GM18951 (cell line): ENCODE data around the gene PEF1.

Source experiments
- POLR2A ChIP-seq: IDR thresholded peaks from 4 replicates; pipeline ENCODE4 v1.6.1; 2011; ENCODE audit warnings: mild to moderate bottlenecking; ENCODE audit not compliant: insufficient read length, insufficient read depth; ENCODE audit errors: extremely low read depth
- in situ Hi-C: fragments of 300-500 bp; cut with MboI; formaldehyde crosslinking; loops from one replicate; pipeline ENCODE4 v1.12.0; 2022; ENCODE audit warnings: low sequenced_read_pairs, mixed read lengths, inconsistent platforms; ENCODE audit not compliant: unreplicated experiment

Gene PEF1

DNA sequence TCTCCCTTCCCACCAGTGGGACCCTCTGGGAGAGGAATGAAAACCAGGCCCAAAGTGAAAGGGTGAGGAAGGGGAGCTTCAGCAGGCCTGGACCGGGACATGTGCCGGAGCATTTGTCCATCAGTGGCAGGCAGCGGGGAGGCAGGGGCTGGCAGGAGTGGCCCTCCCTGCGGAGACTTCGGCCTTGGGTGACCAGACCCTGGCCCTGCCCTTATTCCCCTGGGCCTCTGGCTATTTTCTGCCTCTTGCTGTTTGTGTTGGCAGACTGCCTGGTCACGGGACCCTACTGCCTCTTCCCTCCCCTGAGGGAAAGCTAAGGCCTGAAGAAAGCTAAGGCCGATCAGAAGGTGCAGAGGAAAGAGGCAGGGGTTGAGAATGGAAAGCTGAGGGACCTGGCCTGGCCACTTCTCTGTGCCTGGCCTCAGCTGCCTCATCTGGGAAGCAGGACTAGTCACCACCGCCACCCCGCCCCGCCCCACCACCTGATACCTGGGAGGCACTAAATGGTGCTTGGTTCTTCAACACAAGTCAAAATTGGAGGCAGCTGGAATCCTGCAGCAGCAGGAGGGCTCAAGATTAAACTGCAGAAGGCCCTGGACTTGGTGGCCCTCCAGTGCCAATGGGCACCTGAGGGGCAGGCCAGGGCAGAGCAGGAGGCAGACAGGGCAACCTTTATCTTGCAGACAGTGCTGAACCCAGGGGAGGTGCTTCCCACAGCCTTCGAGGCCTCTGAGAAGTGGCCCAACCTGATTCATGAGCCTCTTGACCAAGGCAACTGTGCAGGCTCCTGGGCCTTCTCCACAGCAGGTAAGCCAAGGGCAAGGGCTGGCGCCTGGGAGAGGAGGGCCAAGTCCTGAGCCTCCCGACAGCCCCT lies 60.4 kb downstream of the PEF1 start:
- TF ChIP-seq POLR2A, result no peak
- in situ Hi-C loops, result no loop called here

- in situ Hi-C loops, result no loop called here
- no peak for TF ChIP-seq POLR2A
Observed at GRCh38 chr1:31583082-31583994, 61.3 kb downstream of the PEF1 start.

DNA sequence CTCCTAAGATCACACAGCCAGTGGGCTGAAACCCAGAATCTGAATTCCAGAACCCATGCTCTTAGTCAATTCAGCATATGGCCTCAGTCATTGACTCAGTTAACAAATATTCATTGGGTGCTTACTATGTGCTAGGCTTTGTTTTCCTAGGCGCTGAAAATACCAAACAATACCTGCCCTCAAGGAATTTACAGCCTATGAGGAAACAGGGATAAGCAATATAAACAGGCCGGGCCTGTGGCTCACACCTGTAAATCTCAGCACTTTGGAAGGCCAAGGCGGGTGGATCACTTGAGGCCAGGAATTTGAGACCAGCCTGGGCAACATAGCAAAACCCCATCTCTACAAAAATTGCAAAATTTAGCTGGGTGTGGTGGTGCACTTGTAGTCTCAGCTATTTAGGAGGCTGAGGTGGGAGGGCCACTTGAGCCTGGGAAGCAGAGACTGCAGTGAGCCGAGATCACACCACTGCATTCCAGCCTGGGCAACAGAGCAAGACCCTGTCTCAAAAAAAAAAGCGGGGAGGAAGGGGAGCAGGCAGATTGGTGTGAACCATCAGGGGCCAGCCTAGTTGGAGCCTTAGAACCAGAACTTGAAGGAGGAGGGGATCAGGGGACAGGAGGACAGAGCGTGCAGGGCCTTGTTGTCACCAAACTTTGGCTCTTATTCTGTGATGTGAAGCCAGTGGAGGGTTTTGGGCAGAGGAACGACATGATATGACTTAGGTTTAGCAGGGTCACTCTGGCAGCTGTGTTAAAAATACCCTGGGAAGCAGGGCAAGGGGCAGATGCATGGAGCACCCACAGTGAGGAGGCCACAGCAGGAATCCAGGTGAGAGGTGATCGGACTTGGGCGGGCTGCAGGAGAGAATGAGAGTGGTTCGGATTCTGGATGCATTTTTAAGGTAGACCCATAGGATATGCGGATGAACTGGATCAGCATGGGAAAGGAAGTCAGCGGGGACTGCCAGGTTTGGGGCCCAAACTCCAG lies 62.6 kb downstream of the PEF1 start:
- in situ Hi-C loops, result no loop called here
- TF ChIP-seq POLR2A, result no peak

- in situ Hi-C loops, result no loop called here
- no peak for TF ChIP-seq POLR2A
Observed at GRCh38 chr1:31580891-31581603, 63.6 kb downstream of the PEF1 start.

GRCh38 chr1:31580513-31580870 lies 64.2 kb downstream of the PEF1 start:
- in situ Hi-C loops, result no loop called here
- TF ChIP-seq POLR2A, result no peak
